HepG2 (cell line): ENCODE results near the gene C14orf93. TPM values are rescaled to one million over a fixed set of nuclear protein-coding genes. Genes with fewer than 3 reads are reported as not detected.
A peak's percentile ranks its signal among the peaks of the same experiment; 100 is the strongest.

ENCODE experiments used
- ATAC-seq: fragments of 200-7000 bp; cut with Tn5 transposase; 3 replicates; pipeline ENCODE4 v1.9.1; 2020; ENCODE audit warnings: mild to moderate bottlenecking, moderate library complexity
- BruUV-seq: library from RNA; stranded (reverse); fragments of 400-500 nt; replicated peaks from 2 replicates; lab custom pipeline; 2021; lab: Mats Ljungman, UMichigan
- CTCF ChIA-PET: fragments of 300-600 bp; formaldehyde crosslinking; extraction: SDS; loops from one replicate; lab custom pipeline; 2021; ENCODE audit warnings: low total read pairs, inconsistent platforms, low intra/inter-chr PET ratio; lab: Yijun Ruan, JAX
- POLR2A ChIA-PET: fragments of 350-600 bp; sonication (Branson Sonifier 250); formaldehyde crosslinking; loops from one replicate; lab custom pipeline; 2020; ENCODE audit warnings: antibody characterized with exemption, inconsistent platforms; lab: Yijun Ruan, JAX
- DNase-seq: peaks from one replicate; pipeline ENCODE4 v3.0.0-alpha.2; 2015; ENCODE audit warnings: low spot score
- FAIRE-seq: peaks from 3 replicates; lab custom pipeline; 2011; peaks lifted over from hg19 to GRCh38; lab: Jason Lieb, UNC
- H2AFZ ChIP-seq: one replicate; pipeline ENCODE4 v1.6.1; 2011; ENCODE audit warnings: low read length, inconsistent platforms
- H3K27ac ChIP-seq: fragments of 300-600 bp; 3 replicates; pipeline ENCODE4 v1.8.0; 2011; ENCODE audit warnings: mixed run types, mild to moderate bottlenecking, mixed read lengths, low read length, inconsistent platforms; ENCODE audit not compliant: insufficient read depth; ENCODE audit errors: extremely low read length
- H3K27me3 ChIP-seq, 2 experiments: fragments of 200-600 bp in 1 of 2; 2 replicates in 1 of 2; 3 replicates in 1 of 2; pipeline versions ENCODE4 v1.6.0 to v1.8.0; 2011; ENCODE audit warnings: low read length in 2 of 2, mild to moderate bottlenecking in 2 of 2, moderate library complexity in 2 of 2, inconsistent platforms in 1 of 2; ENCODE audit not compliant: insufficient read depth in 2 of 2, control insufficient read depth in 1 of 2
- H3K36me3 ChIP-seq, 2 experiments: fragments of 200-600 bp in 1 of 2; replicated peaks in 1 of 2; 2 replicates in 1 of 2; 3 replicates in 1 of 2; pipeline versions ENCODE4 v1.5.1 to v1.8.0; 2011; ENCODE audit warnings: low read length in 2 of 2, inconsistent platforms in 1 of 2; ENCODE audit not compliant: insufficient read depth in 2 of 2, control insufficient read depth in 1 of 2
- H3K4me1 ChIP-seq: 2 replicates; pipeline ENCODE4 v1.5.1; 2012; ENCODE audit warnings: low read length, inconsistent platforms; ENCODE audit not compliant: insufficient read depth
- H3K4me2 ChIP-seq: 2 replicates; pipeline ENCODE4 v1.6.0; 2011; ENCODE audit warnings: low read depth, low read length, inconsistent platforms
- H3K4me3 ChIP-seq, 3 experiments: fragments of 200-600 bp in 1 of 3; sonication (generic), shearing (Covaris generic) in 1 of 3; replicated peaks in 1 of 3; 2 replicates each; pipeline ENCODE4 v1.5.1; 2011 to 2016; ENCODE audit warnings: low read length in 3 of 3, inconsistent platforms in 2 of 3, low read depth in 2 of 3, mild to moderate bottlenecking in 2 of 3, control low read depth in 1 of 3, mixed read lengths in 1 of 3; ENCODE audit not compliant: insufficient read depth in 1 of 3
- H3K79me2 ChIP-seq: one replicate; pipeline ENCODE4 v1.6.1; 2011; ENCODE audit warnings: low read length, inconsistent platforms; ENCODE audit not compliant: insufficient read depth
- H3K9ac ChIP-seq: 2 replicates; pipeline ENCODE4 v1.6.0; 2011; ENCODE audit warnings: mild to moderate bottlenecking, low read depth, low read length, inconsistent platforms; ENCODE audit not compliant: insufficient read depth
- H3K9me3 ChIP-seq: 2 replicates; pipeline ENCODE4 v1.5.1; 2012; ENCODE audit warnings: mild to moderate bottlenecking, low read length
- H4K20me1 ChIP-seq: 2 replicates; pipeline ENCODE4 v1.6.0; 2011; ENCODE audit warnings: inconsistent platforms, mild to moderate bottlenecking, low read length, moderate library complexity; ENCODE audit not compliant: insufficient read depth
- ATRX ChIP-seq: sonication (generic); formaldehyde crosslinking; IDR thresholded peaks from 2 replicates; pipeline ENCODE4 v1.4.0; 2020; ENCODE audit warnings: missing genetic modification reagents, borderline replicate concordance
- FOXA1 ChIP-seq, 2 experiments: fragments of 450-650 bp in 1 of 2; sonication (generic) in 1 of 2; formaldehyde crosslinking in 1 of 2; IDR thresholded peaks; 2 replicates each; pipeline versions ENCODE4 v1.4.0 to v1.6.1; 2016 to 2020; ENCODE audit warnings: missing genetic modification reagents in 1 of 2
- GATAD1 ChIP-seq: IDR thresholded peaks from 2 replicates; pipeline ENCODE4 v1.6.1; 2016; ENCODE audit warnings: missing genetic modification reagents, missing compliant biosample characterization
- GLI4 ChIP-seq: sonication (generic); formaldehyde crosslinking; IDR thresholded peaks from 2 replicates; pipeline ENCODE4 v1.5.1; 2020; ENCODE audit warnings: missing genetic modification reagents, mild to moderate bottlenecking, moderate library complexity, borderline replicate concordance
- GZF1 ChIP-seq: sonication (generic); formaldehyde crosslinking; IDR thresholded peaks from 2 replicates; pipeline ENCODE4 v1.5.1; 2020; ENCODE audit warnings: mild to moderate bottlenecking, missing genetic modification reagents
- HOXD1 ChIP-seq: sonication (generic); formaldehyde crosslinking; IDR thresholded peaks from 2 replicates; pipeline ENCODE4 v1.5.0; 2020; ENCODE audit warnings: missing genetic modification reagents
- IKZF1 ChIP-seq: fragments of 450-650 bp; IDR thresholded peaks from 2 replicates; pipeline ENCODE4 v1.7.1; 2016
- KAT8 ChIP-seq: IDR thresholded peaks from 2 replicates; pipeline ENCODE4 v1.6.1; 2016; ENCODE audit warnings: missing genetic modification reagents, missing compliant biosample characterization
- MAZ ChIP-seq, 2 experiments: sonication (generic) in 1 of 2; formaldehyde crosslinking in 1 of 2; IDR thresholded peaks; 2 replicates each; pipeline versions ENCODE4 v1.5.0 to v1.6.1; 2012 to 2020; ENCODE audit warnings: low read depth in 2 of 2, mild to moderate bottlenecking in 2 of 2, borderline replicate concordance in 1 of 2, improper control_type of control experiment in 1 of 2, low read length in 1 of 2, missing genetic modification reagents in 1 of 2, moderate library complexity in 1 of 2
- MIER2 ChIP-seq: IDR thresholded peaks from 2 replicates; pipeline ENCODE4 v1.6.1; 2016; ENCODE audit warnings: missing biosample characterization, missing genetic modification reagents
- PPARG ChIP-seq: conservative IDR thresholded peaks from 2 replicates; pipeline ENCODE4 v1.6.1; 2016; ENCODE audit warnings: missing biosample characterization, missing genetic modification reagents
- SMC3 ChIP-seq: IDR thresholded peaks from 2 replicates; pipeline ENCODE4 v1.6.1; 2011; ENCODE audit warnings: low read length, improper control_type of control experiment
- ZFP62 ChIP-seq: sonication (generic); formaldehyde crosslinking; IDR thresholded peaks from 2 replicates; pipeline ENCODE4 v1.4.0; 2020; ENCODE audit warnings: missing genetic modification reagents
- ZNF124 ChIP-seq: sonication (generic); formaldehyde crosslinking; IDR thresholded peaks from 2 replicates; pipeline ENCODE4 v1.4.0; 2020; ENCODE audit warnings: missing genetic modification reagents
- ZNF33B ChIP-seq: sonication (generic); formaldehyde crosslinking; IDR thresholded peaks from 2 replicates; pipeline ENCODE4 v1.5.1; 2020; ENCODE audit warnings: mild to moderate bottlenecking, missing genetic modification reagents
- ZNF547 ChIP-seq: sonication (generic); formaldehyde crosslinking; IDR thresholded peaks from 2 replicates; pipeline ENCODE4 v1.5.1; 2020; ENCODE audit warnings: mild to moderate bottlenecking, missing genetic modification reagents
- WGBS: methylation state at CpG from one replicate; pipeline ENCODE4 v1.1.6; 2017; ENCODE audit warnings: low lambda C conversion rate; 5-methylcytosine and 5-hydroxymethylcytosine counted together
- in situ Hi-C: cut with HindIII; loops from 2 replicates; pipeline ENCODE4 v1.10.0; 2017; ENCODE audit warnings: low pct_unique_long_range_greater_than_20kb; ENCODE audit not compliant: extremely low pct_ligation_motif_present
- intact Hi-C: fragments of 100-400 bp; cut with micrococcal nuclease; formaldehyde crosslinking; loops from one replicate; pipeline ENCODE4 v1.10.0; 2022; ENCODE audit not compliant: unreplicated experiment
- polyA plus RNA-seq, 8 experiments: library from polyadenylated mRNA; depleted of rRNA in 3 of 8; stranded (reverse) in 7 of 8; unstranded in 1 of 8; fragments of >200 nt; fragmentation: Illumina TruSeq in 4 of 8; extraction: Trizol in 4 of 8; gene quantifications; 2 replicates each; pipeline versions ENCODE4 v1.2.1 to v1.2.3, GENCODE V29; 2011 to 2016; ENCODE audit warnings: low read depth in 4 of 8, missing spikeins in 1 of 8, mixed read lengths in 1 of 8; ENCODE audit not compliant: insufficient read depth in 1 of 8
- total RNA-seq, 5 experiments: library from RNA; depleted of rRNA; stranded (reverse); fragments of >200 nt; fragmentation: Illumina TruSeq; extraction: Trizol; gene quantifications; 2 replicates each; pipeline ENCODE4 v1.2.3, GENCODE V29; 2016; ENCODE audit warnings: low read depth in 1 of 5
- TF ChIP-seq, protein P1 (sequence below): sonication (generic); formaldehyde crosslinking; IDR thresholded peaks from 2 replicates; pipeline ENCODE4 v1.4.0; 2020; ENCODE audit warnings: missing genetic modification reagents
- TF ChIP-seq, protein P2 (sequence below): sonication (generic); formaldehyde crosslinking; IDR thresholded peaks from 2 replicates; pipeline ENCODE4 v1.8.1; 2023; ENCODE audit warnings: mild to moderate bottlenecking, inconsistent platforms, moderate library complexity, missing genetic modification reagents, borderline replicate concordance

C14orf93 gene
- total and polyA plus RNA-seq, 2 of the 13 experiments (the other 11 are each of a cell fraction or from before 2014, with no cell fraction given) = 11.4 to 22.5 TPM

DNA sequence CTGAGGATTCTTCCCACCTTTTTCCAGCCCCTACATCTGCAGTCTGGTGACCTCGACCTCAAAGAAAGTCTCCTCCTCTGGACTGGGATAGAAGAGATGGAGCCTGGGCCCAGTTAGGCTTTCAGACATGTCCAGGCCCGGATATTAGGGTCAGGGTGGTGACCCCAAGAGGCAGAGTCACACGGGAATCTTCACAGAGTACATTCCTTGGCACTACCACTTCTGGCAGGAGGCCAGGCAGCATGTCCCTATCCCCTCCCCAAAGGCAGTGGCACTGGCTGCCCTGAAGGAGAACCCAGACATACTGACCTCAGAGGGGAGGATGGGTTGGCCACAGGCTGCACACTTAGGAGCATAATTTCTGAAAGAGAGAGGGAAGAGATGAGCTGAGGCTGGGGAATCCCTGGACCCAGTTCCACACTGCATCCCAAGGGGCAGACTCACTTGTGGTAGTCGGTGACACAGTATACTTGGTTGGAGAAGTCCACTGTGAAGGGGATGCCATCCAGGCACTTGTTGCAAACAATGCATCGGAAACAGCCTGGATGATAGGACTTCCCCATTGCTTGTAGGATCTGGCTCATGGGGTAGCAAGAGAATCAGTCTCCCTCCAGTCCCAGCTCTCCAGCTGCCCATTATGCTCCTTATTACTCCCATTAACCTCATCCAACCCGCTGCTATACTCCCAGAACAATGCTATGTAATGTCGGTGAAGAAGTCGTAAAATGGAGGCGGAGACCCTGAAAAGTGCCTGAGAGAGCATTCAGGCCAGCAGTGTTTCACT is 35.2 kb downstream of the C14orf93 start (continued):
- TF ChIP-seq MIER2 (CRISPR knock-in tag) = no peak
- TF ChIP-seq IKZF1 = no peak
- TF ChIP-seq ATRX (CRISPR knock-in tag) = no peak
- TF ChIP-seq SMC3 = no peak
- TF ChIP-seq, protein P1, sequence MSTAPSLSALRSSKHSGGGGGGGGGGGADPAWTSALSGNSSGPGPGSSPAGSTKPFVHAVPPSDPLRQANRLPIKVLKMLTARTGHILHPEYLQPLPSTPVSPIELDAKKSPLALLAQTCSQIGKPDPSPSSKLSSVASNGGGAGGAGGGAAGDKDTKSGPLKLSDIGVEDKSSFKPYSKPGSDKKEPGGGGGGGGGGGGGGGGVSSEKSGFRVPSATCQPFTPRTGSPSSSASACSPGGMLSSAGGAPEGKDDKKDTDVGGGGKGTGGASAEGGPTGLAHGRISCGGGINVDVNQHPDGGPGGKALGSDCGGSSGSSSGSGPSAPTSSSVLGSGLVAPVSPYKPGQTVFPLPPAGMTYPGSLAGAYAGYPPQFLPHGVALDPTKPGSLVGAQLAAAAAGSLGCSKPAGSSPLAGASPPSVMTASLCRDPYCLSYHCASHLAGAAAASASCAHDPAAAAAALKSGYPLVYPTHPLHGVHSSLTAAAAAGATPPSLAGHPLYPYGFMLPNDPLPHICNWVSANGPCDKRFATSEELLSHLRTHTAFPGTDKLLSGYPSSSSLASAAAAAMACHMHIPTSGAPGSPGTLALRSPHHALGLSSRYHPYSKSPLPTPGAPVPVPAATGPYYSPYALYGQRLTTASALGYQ (CRISPR knock-in tag) = no peak
- TF ChIP-seq KAT8 (CRISPR knock-in tag) = no peak
- peak; percentile 36; the same call in 1 of the 2 replicates for TF ChIP-seq GATAD1

DNA sequence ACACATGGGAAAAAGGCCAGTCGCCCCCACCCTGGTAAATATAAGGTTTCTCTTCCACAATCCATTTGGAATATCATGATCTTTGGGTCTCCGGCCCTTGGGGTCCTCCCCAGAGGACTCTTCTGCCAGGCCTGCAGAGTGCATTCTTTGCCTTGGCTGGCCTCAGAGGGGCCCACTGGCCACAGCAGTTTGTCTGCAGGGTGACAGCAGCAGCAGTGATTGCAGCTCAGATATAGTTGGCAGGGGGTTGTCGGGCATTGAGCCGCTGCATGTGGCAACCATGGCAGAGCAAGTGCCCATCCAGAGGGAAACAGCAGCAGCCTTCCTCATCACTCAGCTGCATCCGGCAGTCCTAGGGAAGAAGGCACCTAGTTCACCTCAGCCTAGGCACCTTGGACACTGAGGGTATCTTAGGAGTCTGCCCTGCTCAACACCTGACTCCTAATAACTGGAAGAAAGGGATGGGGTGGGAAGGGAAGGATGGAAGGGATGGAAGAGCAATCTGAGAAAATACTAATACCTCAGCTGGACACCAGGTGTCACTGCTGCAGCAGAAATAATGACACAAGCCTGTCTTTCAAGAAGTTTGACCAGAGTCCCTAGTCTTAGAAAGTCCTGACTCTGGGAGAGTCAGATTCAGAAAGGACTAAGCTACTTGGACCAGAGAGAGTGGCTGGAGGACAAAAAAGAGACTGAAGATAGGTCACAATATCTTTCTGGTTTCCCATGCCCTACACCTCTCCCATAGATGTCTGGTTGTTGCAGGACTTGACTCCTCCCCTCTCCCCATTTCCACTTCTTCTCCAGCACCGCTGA is 36.5 kb downstream of the C14orf93 start:
- FAIRE-seq (peak; percentile 84), DNase-seq (peak; percentile 82), ATAC-seq (no peak)
- H3K4me3 ChIP-seq = no peak overlapping the region
- ChIA-PET CTCF (interaction anchor here (1.0 to 5.4 kb wide), 8 partner anchors 11 to 416 kb away, joined by 3 to 298 read pairs (median 6); partner anchors contain the start of genes AJUBA and CDH24), POLR2A (interaction anchor here (0.6 to 26.8 kb wide), 22 partner anchors 4 to 191 kb away, joined by 3 to 1670 read pairs (median 4); partner anchors contain the start of genes ACIN1, AJUBA, C14orf119 and CDH24)
- H4K20me1 ChIP-seq = peaks cover 22% of the 10 kb centered on the region
- H3K9me3 ChIP-seq = no peaks in the 10 kb centered on the region
- no peak overlapping the region for H2AFZ ChIP-seq
- peaks cover 42% of the 10 kb centered on the region for H3K79me2 ChIP-seq
- H3K36me3 ChIP-seq = peaks cover 37 to 56% of the 10 kb centered on the region in 2 experiments
- H3K9ac ChIP-seq = peak overlapping the region; percentile 21; the same call in 1 of the 2 replicates
- no TSS peak for BruUV-seq
- H3K4me1 ChIP-seq = peaks cover 65% of the 10 kb centered on the region
- WGBS = 96% methylated on average over 6 of the region's 6 CpGs
- no peaks in the 10 kb centered on the region for H3K27me3 ChIP-seq
- H3K4me2 ChIP-seq = peak overlapping the region; percentile 12; the same call in 1 of the 2 replicates
- H3K27ac ChIP-seq = peak overlapping the region; percentile 97
- in situ Hi-C loops = no loop called here
- intact Hi-C loops = loop anchor here (1.0 kb wide), 2 partner anchors 10 to 85 kb away; no protein-coding TSS in a partner anchor
- TF ChIP-seq HOXD1 (CRISPR knock-in tag) = no peak
- TF ChIP-seq FOXA1 (IDR thresholded peaks at IDR 0.05) = no peak
- TF ChIP-seq FOXA1 (CRISPR knock-in tag; IDR thresholded peaks at IDR 0.05) = 0 out of 2 replicates have a peak, but pooled peaks have one; percentile 7
- TF ChIP-seq PPARG = peak; percentile 62
- no peak for TF ChIP-seq ZFP62 (CRISPR knock-in tag)
- no peak for TF ChIP-seq GZF1
- TF ChIP-seq GLI4 (CRISPR knock-in tag) = no peak
- TF ChIP-seq IKZF1 = no peak
- TF ChIP-seq, protein P2, sequence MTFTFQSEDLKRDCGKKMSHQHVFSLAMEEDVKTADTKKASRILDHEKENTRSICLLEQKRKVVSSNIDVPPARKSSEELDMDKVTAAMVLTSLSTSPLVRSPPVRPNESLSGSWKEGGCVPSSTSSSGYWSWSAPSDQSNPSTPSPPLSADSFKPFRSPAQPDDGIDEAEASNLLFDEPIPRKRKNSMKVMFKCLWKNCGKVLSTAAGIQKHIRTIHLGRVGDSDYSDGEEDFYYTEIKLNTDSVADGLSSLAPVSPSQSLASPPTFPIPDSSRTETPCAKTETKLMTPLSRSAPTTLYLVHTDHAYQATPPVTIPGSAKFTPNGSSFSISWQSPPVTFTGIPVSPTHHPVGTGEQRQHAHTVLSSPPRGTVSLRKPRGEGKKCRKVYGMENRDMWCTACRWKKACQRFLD (CRISPR knock-in tag) = 0 out of 2 replicates have a peak, but pooled peaks have one; percentile 43
- no peak for TF ChIP-seq MAZ (IDR thresholded peaks at IDR 0.05; ENCODE audit: borderline replicate concordance, low read depth, low read length)
- no peak; the same call in 1 of the 2 replicates for TF ChIP-seq MAZ (CRISPR knock-in tag; IDR thresholded peaks at IDR 0.05; ENCODE audit: low read depth)
- TF ChIP-seq ZNF124 = peak; percentile 76; the same call in 1 of the 2 replicates
- TF ChIP-seq ZNF547 = peak; percentile 61; the same call in 1 of the 2 replicates
- TF ChIP-seq ZNF33B (CRISPR knock-in tag) = no peak; the same call in 1 of the 2 replicates
